GM10248 (cell line): ENCODE data around the gene SF3B4.
A peak's percentile ranks its signal among the peaks of the same experiment; 100 is the strongest.

Experiments used
- CTCF ChIA-PET: fragments of 300-600 bp; sonication (Branson Sonifier 250); formaldehyde crosslinking; extraction: SDS; loops from one replicate; lab custom pipeline; 2021; ENCODE audit warnings: antibody characterized with exemption; lab: Yijun Ruan, JAX
- POLR2A ChIA-PET: fragments of 350-650 bp; sonication (Branson Sonifier 250); formaldehyde crosslinking; extraction: SDS; loops from one replicate; lab custom pipeline; 2020; ENCODE audit warnings: antibody characterized with exemption; lab: Yijun Ruan, JAX
- DNase-seq: peaks from one replicate; pipeline ENCODE4 v3.0.0; 2012; ENCODE audit errors: extremely low spot score
- TF ChIP-seq, protein P1 (sequence below): IDR thresholded peaks from 2 replicates; pipeline ENCODE4 v1.5.1; 2012; ENCODE audit warnings: mild to moderate bottlenecking, low read depth; ENCODE audit errors: extremely low read depth, missing control alignments, control extremely low read depth

Gene SF3B4

DNA sequence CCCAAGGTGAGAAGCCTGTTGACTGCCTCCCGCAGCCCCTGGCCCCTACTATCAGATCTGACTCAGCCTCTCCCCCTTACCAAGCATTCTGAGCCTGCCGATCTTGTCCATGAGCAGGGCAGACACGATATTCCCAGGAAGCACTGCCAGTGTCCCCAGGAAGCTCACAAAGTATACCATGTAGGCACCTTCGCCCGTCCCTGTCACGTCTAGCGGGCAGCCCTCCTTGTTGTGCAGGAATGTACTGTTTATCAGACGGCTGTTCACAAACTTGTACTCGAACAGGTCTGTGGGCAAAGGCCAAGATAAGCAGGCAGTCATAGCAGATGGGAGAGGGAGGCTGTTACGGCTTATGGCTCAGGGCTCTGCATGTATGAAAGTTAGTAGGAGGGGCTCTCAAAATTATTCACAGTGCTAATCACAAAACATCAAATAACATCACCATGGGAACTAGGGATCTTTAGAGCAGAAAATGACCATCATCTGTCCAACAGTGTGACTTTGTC lies 21.0 kb downstream of the SF3B4 start:
- POLR2A ChIA-PET, result interaction anchor here (2.9 kb wide), 1 partner anchor 19 kb away, joined by 11 read pairs; a partner anchor contains a TSS
- CTCF ChIA-PET, result interaction anchor here (1.6 to 2.0 kb wide), 2 partner anchors 9 to 55 kb away, joined by 4 to 5 read pairs; no protein-coding TSS in a partner anchor
- TF ChIP-seq, protein P1, sequence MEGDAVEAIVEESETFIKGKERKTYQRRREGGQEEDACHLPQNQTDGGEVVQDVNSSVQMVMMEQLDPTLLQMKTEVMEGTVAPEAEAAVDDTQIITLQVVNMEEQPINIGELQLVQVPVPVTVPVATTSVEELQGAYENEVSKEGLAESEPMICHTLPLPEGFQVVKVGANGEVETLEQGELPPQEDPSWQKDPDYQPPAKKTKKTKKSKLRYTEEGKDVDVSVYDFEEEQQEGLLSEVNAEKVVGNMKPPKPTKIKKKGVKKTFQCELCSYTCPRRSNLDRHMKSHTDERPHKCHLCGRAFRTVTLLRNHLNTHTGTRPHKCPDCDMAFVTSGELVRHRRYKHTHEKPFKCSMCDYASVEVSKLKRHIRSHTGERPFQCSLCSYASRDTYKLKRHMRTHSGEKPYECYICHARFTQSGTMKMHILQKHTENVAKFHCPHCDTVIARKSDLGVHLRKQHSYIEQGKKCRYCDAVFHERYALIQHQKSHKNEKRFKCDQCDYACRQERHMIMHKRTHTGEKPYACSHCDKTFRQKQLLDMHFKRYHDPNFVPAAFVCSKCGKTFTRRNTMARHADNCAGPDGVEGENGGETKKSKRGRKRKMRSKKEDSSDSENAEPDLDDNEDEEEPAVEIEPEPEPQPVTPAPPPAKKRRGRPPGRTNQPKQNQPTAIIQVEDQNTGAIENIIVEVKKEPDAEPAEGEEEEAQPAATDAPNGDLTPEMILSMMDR, result no peak
- DNase-seq, result no peak

DNA sequence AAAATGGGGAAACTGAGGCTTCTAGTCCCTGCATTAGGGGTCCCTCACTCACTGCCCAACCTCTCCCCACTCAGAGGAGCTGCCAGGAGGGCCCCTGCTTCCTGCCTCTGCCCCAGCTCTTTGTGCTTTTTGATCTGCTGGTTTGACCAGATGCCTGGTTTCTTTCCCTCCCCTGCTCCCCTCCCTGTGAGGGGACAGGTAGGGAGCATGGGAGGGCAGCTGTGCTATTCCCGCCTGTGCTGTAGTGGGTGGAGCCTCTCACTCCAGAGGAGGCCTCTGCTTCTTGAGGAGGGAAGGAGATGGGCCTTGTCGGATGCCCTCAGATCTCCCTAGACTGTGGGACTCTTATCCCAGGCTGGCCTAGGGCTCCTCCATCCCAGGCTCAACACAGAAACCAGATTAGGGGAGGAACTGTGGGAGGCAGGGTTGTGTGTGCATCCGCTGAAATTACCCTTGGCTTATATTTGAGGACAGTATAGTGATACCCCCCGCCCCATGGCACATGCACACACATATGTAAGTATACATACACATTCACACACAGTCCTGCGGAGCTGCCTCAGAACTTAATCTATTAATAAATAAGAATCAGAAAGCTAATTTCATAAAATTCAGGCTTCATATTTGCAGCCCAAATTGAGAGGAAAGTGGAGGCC lies 23.6 kb downstream of the SF3B4 start:
- ChIA-PET CTCF (interaction anchor here (1.2 to 1.4 kb wide), 2 partner anchors 10 to 126 kb away, joined by 3 read pairs; no protein-coding TSS in a partner anchor), POLR2A (no interaction called here)
- DNase-seq, result no peak
- TF ChIP-seq, protein P1, result no peak

DNA sequence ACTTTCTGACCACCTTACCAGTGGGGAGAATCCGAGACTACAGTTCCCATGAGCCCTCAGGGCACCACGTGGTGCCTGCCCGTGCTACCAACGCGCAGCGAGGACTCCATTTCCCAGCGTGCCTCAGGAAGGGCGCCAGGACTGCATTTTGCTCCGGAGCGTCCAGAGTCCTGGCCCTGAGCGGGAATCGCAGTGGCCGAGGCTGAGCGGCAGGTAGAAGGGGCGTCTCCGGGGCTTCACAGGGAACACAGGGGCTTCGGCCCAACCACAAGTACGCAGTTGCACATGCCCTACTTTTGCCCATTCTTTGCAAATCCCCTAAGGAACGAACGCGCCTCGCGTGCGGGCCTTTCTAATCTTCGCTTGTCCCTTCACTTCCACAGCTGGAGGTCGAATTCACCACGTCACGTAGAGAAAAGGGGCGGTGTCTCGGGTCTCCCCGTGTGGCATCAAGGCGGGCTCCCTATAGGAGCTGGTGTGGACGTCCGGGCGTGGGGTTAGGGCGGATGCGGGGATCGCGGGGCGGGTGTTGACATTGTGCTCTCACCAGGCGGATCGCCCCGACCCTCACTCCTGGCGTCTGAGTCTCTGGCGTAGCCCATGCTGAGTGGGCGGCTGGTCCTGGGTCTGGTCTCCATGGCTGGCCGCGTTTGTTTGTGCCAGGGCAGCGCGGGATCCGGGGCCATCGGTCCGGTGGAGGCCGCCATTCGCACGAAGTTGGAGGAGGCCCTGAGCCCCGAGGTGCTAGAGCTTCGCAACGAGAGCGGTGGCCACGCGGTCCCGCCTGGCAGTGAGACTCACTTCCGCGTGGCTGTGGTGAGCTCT lies 27.9 kb downstream of the SF3B4 start, which contains the start of gene BOLA1:
Gene BOLA1, plus strand, starts transcription at position 109 of the 825 bp plus-strand sequence. Its CDS starts 492 bp downstream, at position 601.
- TF ChIP-seq, protein P1, result no peak
- DNase-seq, result peak; percentile 96
- ChIA-PET POLR2A (interaction anchor here (0.7 to 1.5 kb wide), 2 partner anchors 12 to 13 kb away, joined by 3 to 5 read pairs; a partner anchor contains a TSS), CTCF (interaction anchor here (1.3 to 1.4 kb wide), 2 partner anchors 11 to 12 kb away, joined by 3 to 4 read pairs; a partner anchor contains a TSS)

DNA sequence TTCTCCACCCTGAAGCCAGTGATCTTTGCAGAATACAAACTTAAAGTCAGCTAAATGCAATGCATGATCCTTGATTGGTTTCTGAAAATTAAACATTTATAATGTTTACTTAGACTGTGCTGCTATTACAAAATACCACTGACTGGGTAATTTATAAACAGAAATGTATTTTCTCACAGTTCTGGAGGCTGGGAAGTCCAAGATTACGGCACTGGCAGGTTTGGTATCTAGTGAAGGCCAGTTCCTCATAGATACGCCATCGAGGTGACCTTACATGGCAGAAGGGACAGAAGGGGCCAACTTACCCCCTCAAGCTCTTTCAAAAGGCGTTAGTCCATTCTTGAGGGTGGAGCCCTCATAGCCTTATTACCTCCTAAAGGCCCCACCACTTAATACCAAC lies 31.0 kb downstream of the SF3B4 start:
- ChIA-PET CTCF (interaction anchor here (0.7 kb wide), 1 partner anchor 9 kb away, joined by 3 read pairs; a partner anchor contains a TSS), POLR2A (no interaction called here)
- DNase-seq, result no peak
- TF ChIP-seq, protein P1, result no peak

DNA sequence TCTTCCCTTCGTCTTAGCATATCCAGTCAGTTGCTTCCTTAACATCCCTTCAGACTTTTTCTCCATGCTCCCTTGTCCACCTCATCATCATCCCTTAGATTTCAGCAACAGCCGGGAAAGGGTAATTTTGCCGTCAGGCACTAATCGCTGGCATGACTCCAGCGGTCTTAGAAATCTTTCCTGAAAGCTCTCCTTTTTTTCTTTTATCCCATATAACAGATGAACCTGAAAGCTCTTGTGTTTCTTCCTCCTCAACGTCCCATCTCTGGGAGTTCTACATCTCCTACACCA lies 38.7 kb downstream of the SF3B4 start:
- ChIA-PET CTCF (interaction anchor here (0.7 to 3.7 kb wide), 12 partner anchors 11 to 342 kb away, joined by 3 to 18 read pairs (median 4); partner anchors contain the start of gene BOLA1), POLR2A (interaction anchor here (0.6 to 3.3 kb wide), 4 partner anchors 13 to 1575 kb away, joined by 6 to 28 read pairs (median 6); no protein-coding TSS in a partner anchor)
- no peak for DNase-seq
- TF ChIP-seq, protein P1, result no peak
